Esophagus muscularis mucosa (tissue), 4 donors: ENCODE measurements around the gene SIRT5. TPM values are rescaled to one million over a fixed set of nuclear protein-coding genes. Genes with fewer than 3 reads are reported as not detected.

Experiments
- DNase-seq: peaks from one replicate; pipeline ENCODE4 v3.0.0-alpha.2; 2017; ENCODE audit errors: extremely low spot score
- H3K27ac ChIP-seq, 4 donors: fragments of 200-600 bp; sonication (generic); replicated peaks in 1 of 4; 1 replicate in 3 of 4; 2 replicates in 1 of 4; pipeline ENCODE4 v1.5.1; 2016 to 2019; ENCODE audit warnings: mild to moderate bottlenecking in 1 of 4
- H3K27me3 ChIP-seq, 4 donors: fragments of 200-600 bp; sonication (generic); one replicate each; pipeline versions ENCODE4 v1.5.1 to v1.6.0; 2016 to 2019
- H3K36me3 ChIP-seq, 4 donors: fragments of 200-600 bp; sonication (generic); one replicate each; pipeline ENCODE4 v1.5.1; 2016 to 2019
- H3K4me1 ChIP-seq, 4 donors: fragments of 200-600 bp; sonication (generic); one replicate each; pipeline ENCODE4 v1.5.1; 2016 to 2019
- H3K4me3 ChIP-seq, 4 donors: fragments of 200-600 bp; sonication (generic); 1 replicate in 2 of 4; 2 replicates in 2 of 4; pipeline ENCODE4 v1.5.1; 2016 to 2019; ENCODE audit warnings: mild to moderate bottlenecking in 4 of 4, moderate library complexity in 1 of 4
- H3K9me3 ChIP-seq, 4 donors: fragments of 200-600 bp; sonication (generic); 1 replicate in 3 of 4; 2 replicates in 1 of 4; pipeline ENCODE4 v1.5.1; 2016 to 2019
- EP300 ChIP-seq: sonication (generic); formaldehyde crosslinking; IDR thresholded peaks from one replicate; pipeline ENCODE4 v1.6.1; 2017; ENCODE audit warnings: antibody characterized with exemption
- POLR2A ChIP-seq: fragments of 450-650 bp; IDR thresholded peaks from one replicate; pipeline ENCODE4 v1.6.1; 2017; ENCODE audit warnings: antibody characterized with exemption, moderate library complexity, mild to moderate bottlenecking, low read depth
- POLR2AphosphoS5 ChIP-seq, 2 donors: sonication (generic); formaldehyde crosslinking; IDR thresholded peaks; one replicate each; pipeline ENCODE4 v1.6.1; 2017; ENCODE audit warnings: antibody characterized with exemption in 2 of 2
- WGBS: methylation state at CpG from one replicate; pipeline ENCODE4 v1.1.5; 2018; 5-methylcytosine and 5-hydroxymethylcytosine counted together
- intact Hi-C: fragments of 100-400 bp; cut with DNase I; formaldehyde crosslinking; loops from one replicate; pipeline ENCODE4 v1.15.1; 2023
- total RNA-seq, 4 donors: library from RNA; depleted of rRNA; stranded (reverse); fragments of >200 nt; gene quantifications; one replicate each; pipeline versions ENCODE4 v1.1.0 to v1.2.1, GENCODE V29; 2016
- TF ChIP-seq, protein P1 (sequence below), 3 experiments: fragments of 200-600 bp in 2 of 3; fragments of 450-650 bp in 1 of 3; sonication (generic) in 2 of 3; IDR thresholded peaks; one replicate each; pipeline ENCODE4 v1.5.1; 2017 to 2019; ENCODE audit warnings: antibody characterized with exemption in 3 of 3, mild to moderate bottlenecking in 2 of 3, moderate library complexity in 1 of 3

The SIRT5 gene
- total RNA-seq, 4 donors from 2014 or later: 7.8 to 14.5 (median 12.6) TPM

DNA sequence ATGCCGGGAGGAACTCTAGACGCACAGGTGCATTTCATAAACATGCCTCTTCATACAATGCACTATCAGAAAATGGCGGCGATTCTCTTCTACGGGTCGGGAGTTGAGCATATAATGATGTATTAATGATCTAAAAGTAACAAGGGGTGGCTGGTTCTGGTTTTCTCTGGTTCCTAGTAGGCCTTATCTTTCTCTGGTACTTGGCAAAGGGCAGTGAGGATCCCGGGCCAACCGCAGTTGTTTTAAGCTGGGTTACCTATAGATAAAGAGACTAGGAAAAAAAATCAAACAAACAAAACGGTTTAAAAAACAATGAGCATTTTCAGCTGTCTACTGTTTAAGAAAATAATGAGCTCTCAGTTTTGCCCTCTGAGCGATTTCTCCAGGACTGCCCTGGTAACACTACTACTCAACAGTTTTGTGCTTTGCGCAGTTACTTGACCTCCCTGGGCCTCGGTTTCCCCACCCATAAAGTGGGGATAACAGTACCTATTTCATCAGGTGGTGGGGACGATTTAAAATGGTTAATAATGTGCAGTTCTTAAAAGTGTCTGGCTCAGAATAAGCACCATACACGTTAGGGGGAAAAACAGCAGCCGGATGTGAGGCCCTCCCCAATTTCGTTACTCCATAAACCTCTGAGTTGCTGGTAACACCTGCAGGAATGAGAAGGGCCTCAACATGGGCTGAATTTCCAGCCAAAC, 1.3 kb upstream of the SIRT5 start:
- no peaks in the 10 kb centered on the region for H3K27me3 ChIP-seq
- peak overlapping the region; percentile 74 to 96 (median 86) for H3K4me3 ChIP-seq
- H3K9me3 ChIP-seq: no peaks in the 10 kb centered on the region
- peak overlapping the region; percentile 92 to 99 (median 97) for H3K27ac ChIP-seq
- peaks cover 13 to 25% (median 17%) of the 10 kb centered on the region in 4 donors for H3K4me1 ChIP-seq
- intact Hi-C loops: no loop called here
- H3K36me3 ChIP-seq: no peaks in the 10 kb centered on the region
- 82% methylated on average over 16 of the region's 16 CpGs for WGBS
- no peak for DNase-seq
- TF ChIP-seq EP300 (no peak), POLR2AphosphoS5 (IDR thresholded peaks at IDR 0.05) (no peak), POLR2A (no peak)
- TF ChIP-seq, protein P1, sequence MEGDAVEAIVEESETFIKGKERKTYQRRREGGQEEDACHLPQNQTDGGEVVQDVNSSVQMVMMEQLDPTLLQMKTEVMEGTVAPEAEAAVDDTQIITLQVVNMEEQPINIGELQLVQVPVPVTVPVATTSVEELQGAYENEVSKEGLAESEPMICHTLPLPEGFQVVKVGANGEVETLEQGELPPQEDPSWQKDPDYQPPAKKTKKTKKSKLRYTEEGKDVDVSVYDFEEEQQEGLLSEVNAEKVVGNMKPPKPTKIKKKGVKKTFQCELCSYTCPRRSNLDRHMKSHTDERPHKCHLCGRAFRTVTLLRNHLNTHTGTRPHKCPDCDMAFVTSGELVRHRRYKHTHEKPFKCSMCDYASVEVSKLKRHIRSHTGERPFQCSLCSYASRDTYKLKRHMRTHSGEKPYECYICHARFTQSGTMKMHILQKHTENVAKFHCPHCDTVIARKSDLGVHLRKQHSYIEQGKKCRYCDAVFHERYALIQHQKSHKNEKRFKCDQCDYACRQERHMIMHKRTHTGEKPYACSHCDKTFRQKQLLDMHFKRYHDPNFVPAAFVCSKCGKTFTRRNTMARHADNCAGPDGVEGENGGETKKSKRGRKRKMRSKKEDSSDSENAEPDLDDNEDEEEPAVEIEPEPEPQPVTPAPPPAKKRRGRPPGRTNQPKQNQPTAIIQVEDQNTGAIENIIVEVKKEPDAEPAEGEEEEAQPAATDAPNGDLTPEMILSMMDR (IDR thresholded peaks at IDR 0.05): no peak

DNA sequence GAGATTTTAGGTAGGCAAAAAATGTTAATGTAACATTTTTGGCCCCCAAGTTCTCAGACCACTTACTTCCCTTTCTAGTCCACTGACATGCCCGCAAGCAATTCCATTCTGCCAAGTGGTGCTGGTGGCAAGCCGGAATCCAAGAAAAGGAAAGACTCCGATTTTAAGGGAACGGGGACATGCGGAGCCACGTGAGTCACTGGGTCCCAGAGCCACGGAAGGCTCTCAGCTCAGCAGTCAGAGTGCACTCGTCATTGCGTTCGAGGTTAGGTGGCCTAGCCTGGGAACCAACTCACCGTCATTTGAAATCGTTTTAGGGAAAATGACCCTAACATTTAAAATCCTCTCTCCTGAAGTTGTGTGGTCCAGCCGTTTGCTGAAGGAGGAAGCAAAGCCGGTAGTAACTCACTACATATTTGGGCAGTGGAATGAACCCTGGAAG, 711 bp upstream of the SIRT5 start:
- Histone ChIP-seq H3K9me3 (no peaks in the 10 kb centered on the region), H3K4me1 (peaks cover 13 to 25% (median 17%) of the 10 kb centered on the region in 4 donors), H3K27ac (peak overlapping the region; percentile 92 to 99 (median 97)), H3K36me3 (no peaks in the 10 kb centered on the region), H3K4me3 (peak overlapping the region; percentile 74 to 96 (median 86)), H3K27me3 (no peaks in the 10 kb centered on the region)
- DNase-seq: no peak
- TF ChIP-seq EP300: no peak
- peak in 1 of 2 donors; percentile 6 for TF ChIP-seq POLR2AphosphoS5 (IDR thresholded peaks at IDR 0.05)
- intact Hi-C loops: no loop called here
- 7% methylated on average over 14 of the region's 14 CpGs for WGBS

DNA sequence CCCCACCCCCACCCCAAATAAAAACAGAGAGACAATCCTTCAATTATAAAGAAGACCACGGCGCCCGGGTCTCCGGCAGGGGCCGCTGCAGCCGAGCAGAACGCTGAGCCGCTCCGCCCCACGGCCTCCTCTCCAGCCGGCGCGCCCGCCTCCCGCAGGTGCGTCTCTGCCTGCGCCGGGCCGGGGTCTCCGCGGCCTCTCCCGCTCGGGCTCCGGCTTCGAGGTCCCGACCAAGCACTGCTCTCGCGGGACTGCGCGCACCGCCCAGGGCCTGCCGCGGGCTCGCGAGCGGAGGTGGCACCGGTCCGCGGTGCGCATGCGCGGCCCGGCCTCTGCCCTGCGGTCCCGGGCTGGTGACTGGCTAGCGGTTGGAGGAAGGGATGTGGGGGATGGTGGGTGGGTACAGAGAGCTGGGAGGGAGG, 241 bp upstream of the SIRT5 start:
- Histone ChIP-seq H3K27ac (peak overlapping the region; percentile 92 to 99 (median 97)), H3K36me3 (no peaks in the 10 kb centered on the region), H3K9me3 (no peaks in the 10 kb centered on the region), H3K4me3 (peak overlapping the region; percentile 74 to 96 (median 86)), H3K27me3 (no peaks in the 10 kb centered on the region), H3K4me1 (peaks cover 13 to 25% (median 17%) of the 10 kb centered on the region in 4 donors)
- WGBS: 7% methylated on average over 7 of the region's 46 CpGs
- DNase-seq: peak; percentile 96
- intact Hi-C loops: no loop called here
- TF ChIP-seq EP300: no peak
- TF ChIP-seq, protein P1 (IDR thresholded peaks at IDR 0.05): peak; percentile 56 to 66 (median 63)

DNA sequence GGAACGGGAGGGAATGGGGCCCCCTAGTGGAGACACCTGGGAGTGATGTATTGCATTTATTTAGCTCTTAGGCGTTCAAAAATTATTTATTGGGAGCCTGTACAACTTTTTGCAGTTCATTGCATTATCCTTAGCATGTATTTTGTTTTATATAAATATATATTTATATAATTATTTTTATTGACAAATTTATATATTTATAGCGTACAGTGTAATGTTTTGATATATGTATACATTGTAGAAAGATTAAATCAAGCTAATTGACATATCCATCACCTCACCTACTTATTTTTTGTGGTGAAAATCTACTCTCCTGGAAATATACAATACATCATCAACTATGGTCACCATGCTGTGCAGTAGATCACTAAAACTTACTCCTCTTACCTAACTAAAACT, 975 bp downstream of the SIRT5 start:
- H3K27me3 ChIP-seq: no peaks in the 10 kb centered on the region
- intact Hi-C loops: loop anchor here (5.0 kb wide), 2 partner anchors 37 to 238 kb away; no protein-coding TSS in a partner anchor
- no peak for TF ChIP-seq POLR2AphosphoS5 (IDR thresholded peaks at IDR 0.05)
- TF ChIP-seq, protein P1 (IDR thresholded peaks at IDR 0.05): peak; percentile 75 to 86 (median 78)
- H3K4me3 ChIP-seq: peak overlapping the region; percentile 74 to 96 (median 86)
- peak overlapping the region; percentile 92 to 99 (median 97) for H3K27ac ChIP-seq
- H3K9me3 ChIP-seq: no peaks in the 10 kb centered on the region
- no peak for DNase-seq
- H3K4me1 ChIP-seq: peaks cover 13 to 25% (median 17%) of the 10 kb centered on the region in 4 donors
- H3K36me3 ChIP-seq: peaks cover 0 to 10% (median 2%) of the 10 kb centered on the region in 4 donors
- 30% methylated on average over 3 of the region's 3 CpGs for WGBS

DNA sequence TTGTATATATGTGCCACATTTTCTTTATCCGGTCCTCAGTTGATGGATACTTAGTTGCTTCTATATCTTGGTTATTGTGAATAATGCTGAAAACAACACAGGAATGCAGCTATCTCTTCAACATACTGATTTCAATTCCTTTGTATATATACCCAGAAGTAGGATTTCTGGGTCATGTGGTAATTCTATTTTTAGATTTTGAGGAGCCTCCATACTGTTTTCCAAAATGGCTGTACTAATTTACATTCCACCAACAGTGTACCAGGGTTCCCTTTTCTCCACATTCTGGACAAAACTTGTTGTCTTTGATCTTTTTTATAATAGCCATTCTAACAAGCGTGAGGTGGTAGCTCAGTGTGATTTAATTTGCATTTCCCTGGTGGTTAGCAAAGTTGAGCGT, 1.6 kb downstream of the SIRT5 start:
- Histone ChIP-seq H3K27me3 (no peaks in the 10 kb centered on the region), H3K27ac (peak overlapping the region in 3 of 4 donors; percentile 96 to 99 (median 98)), H3K4me1 (peaks cover 13 to 25% (median 17%) of the 10 kb centered on the region in 4 donors), H3K4me3 (no peak overlapping the region), H3K36me3 (peaks cover 0 to 14% (median 4%) of the 10 kb centered on the region in 4 donors), H3K9me3 (no peaks in the 10 kb centered on the region)
- TF ChIP-seq POLR2A (no peak), POLR2AphosphoS5 (IDR thresholded peaks at IDR 0.05) (no peak), EP300 (no peak)
- TF ChIP-seq, protein P1 (IDR thresholded peaks at IDR 0.05): no peak
- 95% methylated on average over 3 of the region's 3 CpGs for WGBS
- peak; percentile 10 for DNase-seq
- intact Hi-C loops: loop anchor here (5.0 kb wide), 2 partner anchors 36 to 239 kb away; no protein-coding TSS in a partner anchor
